Activated CD4-positive, alpha-beta T cell treated with anti-CD3 and anti-CD28 coated beads for 24 hours (primary cell): Measurements from ENCODE around the gene PRKRA.
"Not testable (repeated sequence)": the region's sequence is repeated elsewhere in the genome, so short reads cannot be mapped to it uniquely, and the experiment has no call there.

Experiments used
- DNase-seq, 2 donors: peaks; one replicate each; pipeline ENCODE4 v3.0.0-alpha.2; 2020; ENCODE audit warnings: low read depth in 2 of 2

PRKRA gene

DNA sequence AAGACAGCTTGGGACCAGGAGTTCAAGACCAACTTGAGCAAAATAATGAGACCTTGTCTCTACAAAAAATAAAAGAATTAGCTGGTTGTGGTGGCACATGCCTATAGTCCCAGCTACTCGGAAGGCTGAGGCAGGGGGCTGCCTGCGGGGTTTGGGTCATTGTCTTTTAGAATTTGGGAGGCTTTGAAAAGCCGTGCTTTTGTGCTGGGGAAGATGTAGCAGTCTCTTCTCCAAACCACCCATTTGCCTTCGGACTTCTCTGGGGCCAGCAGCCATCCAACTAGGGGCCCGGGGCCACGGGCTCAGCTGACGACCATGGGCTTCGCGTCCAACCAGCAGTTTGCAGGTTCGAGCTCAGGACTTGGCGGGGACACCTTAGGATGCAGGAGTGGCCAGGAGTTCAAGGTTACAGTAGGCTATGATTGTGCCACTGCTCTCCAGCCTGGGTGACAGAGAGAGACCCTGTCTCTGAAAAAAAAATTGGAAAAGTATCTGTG, 6.5 kb upstream of the PRKRA start:
- DNase-seq, result no peak

DNA sequence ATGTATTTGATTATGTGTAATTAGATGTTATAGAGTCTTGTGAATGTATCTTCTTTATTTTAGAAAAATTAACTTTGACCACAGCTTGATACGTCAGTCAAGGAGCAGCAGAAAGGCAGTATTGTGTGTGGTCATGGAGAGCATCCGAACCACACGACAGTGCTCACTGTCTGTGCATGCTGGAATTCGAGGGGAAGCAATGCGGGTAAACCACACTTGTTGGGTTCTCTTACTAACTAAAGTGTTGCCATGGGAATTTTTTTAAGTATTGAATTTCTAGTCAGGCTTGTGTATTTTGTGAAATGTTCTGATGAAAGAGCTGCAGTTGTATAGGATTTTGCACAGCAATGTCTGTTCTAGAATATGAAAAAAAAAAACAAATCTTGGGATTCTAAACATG, 5.0 kb upstream of the PRKRA start:
- DNase-seq, result no peak

DNA sequence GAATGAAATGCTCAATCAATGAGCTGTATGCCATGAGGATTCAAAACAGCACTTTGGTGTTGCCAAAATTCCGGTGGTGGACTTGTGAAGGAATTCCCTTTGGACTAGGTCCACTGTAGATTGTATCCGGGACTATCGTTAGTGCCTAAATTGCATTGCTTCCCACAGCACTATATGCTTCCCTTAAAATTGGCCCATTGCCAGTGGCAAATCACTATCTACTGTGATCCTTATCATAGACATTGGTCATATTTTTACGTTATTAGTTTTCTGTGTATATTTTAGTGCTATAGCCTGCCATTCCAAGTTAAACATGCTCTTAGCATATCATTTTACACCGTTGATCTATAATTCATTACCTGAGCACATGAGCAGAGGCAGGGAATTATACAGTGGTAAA, 1.9 kb upstream of the PRKRA start:
- DNase-seq, result no peak

DNA sequence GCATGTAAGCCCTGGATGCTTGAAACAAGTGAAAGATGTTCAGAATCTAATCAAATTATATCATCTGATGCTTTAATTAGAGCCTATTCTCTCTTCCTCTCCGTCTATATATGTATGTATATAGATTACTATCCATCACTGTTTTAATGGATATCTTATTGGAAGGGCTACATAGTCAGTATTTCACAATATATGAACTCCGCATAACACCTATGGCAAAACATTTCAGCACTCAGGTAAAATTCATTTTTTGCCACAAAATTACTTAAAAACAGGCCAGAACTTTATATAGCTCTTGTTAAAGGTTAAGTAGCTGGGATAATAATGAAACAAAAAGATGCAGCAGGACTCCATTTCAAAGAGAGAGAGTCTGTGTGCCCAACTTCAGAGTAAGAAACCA, 1.4 kb upstream of the PRKRA start:
- DNase-seq, result no peak

DNA sequence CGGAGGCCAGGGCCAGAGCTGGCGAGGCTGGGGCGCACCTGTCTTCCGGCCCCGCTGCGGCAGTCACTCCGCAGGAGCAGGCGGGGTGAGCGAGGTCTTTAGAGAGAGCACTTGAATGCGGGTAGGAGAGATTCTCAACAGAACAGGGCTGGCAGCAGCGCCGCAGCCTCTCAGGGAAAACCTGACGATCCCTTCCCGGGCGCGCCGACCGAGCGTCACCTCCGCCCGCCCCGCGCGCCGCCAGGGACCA, 526 bp downstream of the PRKRA start:
- peak in 1 of 2 donors; percentile 52 for DNase-seq

DNA sequence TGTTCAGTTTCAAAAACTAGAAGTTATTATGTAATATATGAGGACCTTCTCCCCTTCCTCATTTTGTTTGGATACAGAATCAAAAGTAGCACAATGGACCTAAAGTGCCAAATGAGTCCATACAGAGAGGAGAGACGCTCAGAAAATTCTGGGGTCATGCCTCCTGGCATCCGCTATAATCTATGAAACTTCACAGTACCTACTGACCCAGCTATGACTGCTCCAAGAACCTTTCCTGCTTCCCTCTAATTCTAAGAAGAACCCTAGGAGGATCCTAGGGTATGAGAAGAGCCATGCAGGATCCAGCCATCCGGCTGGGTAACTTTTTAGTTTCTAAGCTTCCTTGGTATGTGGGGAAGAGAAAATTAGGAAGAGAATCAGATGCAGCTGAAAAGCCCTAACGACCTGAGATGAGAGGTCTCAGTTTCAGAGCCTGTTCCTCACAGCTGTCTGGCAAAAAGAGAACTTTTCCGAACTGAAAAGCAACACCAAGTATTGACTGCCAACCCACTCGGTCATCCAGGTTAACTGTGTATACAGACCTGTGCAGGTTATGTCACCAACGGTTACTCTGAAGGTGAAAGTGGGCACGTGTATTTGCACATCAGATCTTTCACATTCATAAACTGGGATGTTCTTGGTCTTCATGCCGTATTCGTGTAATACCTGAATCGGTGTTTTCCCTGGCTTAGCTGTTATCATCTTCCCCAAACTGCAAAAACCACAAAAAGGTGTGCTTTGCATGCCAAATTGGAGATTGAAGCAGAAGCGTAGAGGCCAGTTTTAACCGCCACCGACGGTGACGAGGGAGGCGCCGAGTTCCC, 1.1 kb downstream of the PRKRA start:
- no peak for DNase-seq

DNA sequence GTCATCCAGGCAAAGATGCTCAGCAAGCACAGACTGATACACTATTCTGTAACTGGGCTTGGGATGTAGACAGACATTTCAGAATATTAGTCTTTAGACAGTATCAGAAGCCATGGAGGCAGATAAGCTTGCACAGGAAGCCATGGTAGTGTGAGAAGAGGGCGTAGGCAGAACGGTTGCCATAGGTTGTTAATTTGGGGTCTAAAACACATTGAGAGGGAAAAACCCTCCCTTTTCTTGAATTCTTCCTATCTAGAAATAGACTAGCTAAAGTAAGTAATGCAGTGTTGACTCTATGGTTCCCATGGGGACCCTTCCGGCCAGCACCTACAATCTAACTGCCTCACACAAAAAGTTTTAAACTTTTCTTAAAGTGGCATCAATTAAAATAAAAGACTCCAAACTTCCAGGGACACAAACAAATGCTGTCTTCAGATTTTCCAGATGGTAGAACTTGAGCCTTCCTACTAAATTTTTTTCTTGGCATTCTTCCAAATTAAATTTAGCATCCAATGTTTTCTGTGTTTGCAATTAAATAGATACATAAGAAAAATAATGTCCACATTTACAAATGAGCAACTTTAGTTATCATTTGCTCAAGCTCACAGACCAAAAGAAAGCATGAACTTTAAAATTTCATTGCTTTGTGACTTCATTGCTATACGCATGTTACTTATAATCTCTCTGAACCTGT, 1.9 kb downstream of the PRKRA start:
- DNase-seq, result no peak

DNA sequence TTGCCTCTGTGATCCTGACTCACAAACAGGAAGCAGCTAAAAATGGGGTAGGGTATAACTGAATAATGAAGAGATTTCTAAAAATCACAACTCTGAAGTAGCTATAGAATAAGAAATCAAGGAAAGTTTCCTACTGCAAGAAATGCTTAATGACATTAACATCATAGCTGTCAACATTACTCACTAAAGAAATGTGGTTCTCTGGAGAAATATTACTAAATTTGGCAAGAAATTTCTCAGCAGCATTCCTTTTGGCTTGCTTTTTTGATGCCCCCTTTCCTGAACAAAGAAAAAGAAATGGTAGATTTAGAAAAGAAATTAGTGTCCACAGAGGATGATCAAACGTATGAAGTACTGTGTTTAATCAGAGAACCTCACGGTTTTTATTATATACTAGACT, 9.5 kb downstream of the PRKRA start:
- no peak for DNase-seq

DNA sequence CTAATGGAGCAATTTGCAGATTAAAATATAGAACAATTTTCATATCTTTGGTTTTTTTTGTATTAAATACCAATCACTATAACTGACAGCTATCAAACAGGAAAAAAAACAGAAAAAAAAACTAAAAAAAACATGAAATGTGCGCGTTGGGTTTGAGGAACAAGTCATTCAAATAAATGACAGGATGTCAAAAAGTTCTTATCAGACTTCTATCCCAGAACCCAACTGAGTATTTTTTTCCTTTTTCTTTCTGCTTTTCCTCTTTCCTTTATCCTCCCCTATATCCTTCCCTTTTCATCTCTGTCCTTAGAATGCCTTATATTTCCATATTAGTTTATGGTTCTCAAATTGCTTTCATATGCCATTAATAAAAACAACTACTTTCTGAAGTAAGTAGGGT, 14.3 kb downstream of the PRKRA start:
- DNase-seq, result no peak

DNA sequence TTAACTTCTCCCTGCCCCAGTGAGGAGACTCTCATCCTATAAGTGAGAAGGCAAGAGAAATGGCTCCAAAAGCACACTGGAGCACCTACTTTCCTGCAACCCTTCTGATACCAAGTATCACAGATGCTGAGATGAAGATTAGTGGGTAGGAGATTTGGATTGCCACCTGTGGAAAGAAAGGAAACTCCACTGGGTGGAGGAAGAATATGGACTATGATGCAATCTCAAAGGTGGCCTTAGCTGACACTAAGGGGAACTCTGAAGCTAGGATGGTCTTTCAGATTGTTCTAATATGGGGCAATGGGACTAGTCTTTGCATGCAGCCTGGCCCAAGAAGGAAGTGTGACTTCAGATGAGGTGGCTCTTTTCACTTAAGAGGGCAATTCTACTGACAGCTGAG, 21.6 kb downstream of the PRKRA start:
- DNase-seq, result no peak

DNA sequence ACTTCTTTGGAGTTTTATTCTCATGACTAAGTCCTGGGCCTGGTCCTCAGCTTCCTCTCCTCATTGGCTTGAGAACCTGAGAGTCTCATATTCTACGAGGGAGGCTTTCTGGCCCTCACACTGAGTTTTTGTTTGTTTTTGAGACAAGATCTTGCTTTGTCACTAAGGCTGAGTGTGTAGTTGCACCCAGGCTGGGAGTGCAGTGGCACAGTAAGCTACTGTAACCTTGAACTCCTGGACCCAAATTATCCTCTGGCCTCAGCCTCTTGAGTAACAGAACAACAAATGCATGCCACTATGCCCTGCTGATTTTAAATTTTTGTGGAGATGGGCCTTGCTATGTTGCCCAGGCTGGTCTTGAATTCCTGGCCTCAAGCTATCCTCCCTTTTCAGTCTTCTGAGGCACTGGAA, 22.6 kb downstream of the PRKRA start:
- DNase-seq, result no peak

DNA sequence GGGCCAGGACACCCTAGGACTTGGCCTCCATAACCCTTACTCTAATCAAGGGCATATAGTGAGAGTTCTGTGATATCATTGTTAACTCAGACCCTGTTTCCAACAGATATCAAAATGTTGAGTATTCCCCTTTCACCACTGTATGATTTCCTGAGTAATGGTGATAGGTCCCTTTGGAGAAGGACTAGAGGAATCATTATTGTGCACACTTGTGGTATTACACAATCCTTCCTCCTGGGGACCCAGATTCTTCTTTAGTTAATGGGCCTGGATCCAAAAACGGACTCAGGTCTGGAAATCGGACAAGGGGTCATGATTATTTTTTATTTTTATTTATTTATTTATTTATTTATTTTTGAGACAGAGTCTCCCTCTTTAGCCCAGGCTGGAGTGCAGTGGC, 23.5 kb downstream of the PRKRA start:
- DNase-seq, result no peak

DNA sequence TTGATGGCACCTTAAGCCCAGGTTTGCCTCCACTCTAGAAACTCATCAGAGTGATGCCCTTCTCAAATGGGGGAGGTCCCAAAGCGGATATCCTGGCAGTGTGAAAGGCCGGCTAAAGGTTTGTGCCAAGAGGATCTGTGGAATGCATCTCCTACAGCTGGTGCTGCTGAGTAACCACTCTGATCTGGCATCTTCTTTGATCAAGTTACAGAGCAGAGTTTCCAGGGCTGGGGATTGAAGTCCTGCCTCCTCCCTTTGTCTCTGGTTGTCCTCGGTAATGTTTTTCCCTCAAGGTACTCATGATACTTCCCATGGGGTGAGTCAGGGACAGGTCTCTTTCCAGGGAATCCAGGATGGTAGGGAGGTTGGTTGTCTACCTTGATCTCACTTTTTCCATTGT, 24.6 kb downstream of the PRKRA start:
- no peak for DNase-seq

DNA sequence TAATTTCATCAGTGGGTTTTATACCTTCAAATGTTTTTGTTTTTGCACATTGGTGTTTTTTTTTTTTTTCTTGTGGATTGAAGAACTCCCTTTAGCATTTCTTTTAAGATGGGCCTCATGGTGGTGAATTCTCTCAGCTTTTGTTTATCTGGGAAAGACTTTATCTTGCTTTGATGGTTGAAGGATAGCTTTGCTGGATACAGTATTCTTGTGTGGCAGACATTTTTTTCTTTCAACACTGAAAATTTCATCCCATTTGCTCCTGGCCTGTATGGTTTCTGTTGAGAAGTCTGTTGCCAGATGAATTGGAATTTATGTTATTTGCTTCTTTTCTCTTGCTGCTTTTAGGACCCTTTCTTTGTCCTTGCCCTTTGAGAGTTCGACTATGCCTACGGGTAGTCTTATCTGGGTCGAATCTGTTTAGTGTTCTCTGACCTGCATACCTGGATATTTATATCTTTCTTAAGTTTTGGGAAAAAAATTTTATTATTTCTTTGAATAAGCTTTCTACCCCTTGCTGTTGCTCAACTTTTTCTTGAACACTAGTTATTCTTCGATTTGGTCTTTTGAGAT, 25.6 kb downstream of the PRKRA start:
- DNase-seq, result no peak

DNA sequence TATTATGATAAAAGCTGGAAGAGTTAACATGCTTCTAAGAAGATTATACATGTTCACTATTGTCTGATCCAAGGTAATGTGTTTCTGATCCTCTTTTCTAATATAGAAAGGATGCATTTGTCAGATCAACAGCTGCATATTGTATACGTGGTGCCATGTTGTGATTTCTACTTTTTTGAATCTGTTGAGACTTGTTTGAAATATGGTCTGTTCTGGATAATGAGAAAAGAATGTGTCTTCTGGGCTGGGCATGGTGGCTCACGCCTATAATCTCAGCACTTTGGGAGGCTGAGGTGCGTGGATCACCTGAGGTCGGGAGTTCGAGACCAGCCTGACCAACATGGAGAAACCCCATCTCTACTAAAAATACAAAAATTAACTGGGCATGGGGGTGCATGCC, 27.2 kb downstream of the PRKRA start:
- DNase-seq, result not testable (repeated sequence)

DNA sequence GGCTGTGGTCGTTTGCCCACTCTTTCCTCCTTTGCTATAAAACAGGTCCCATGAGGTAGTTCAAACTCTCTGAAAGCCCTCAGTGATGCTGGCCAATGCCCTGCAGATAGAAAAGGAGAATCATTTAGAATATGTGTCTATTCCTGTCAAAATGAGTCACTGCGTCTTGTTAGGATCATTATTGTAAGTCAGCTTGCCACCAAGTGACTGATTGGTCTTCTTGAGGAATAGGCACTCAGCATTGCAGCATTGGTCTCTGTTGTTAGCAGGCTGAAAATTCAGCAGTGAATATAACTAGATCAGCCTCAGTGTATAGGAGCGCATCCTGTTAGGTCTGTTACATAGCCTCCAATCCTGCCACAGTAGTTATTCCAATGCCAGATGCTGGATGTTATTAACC, 28.9 kb downstream of the PRKRA start:
- DNase-seq, result no peak

DNA sequence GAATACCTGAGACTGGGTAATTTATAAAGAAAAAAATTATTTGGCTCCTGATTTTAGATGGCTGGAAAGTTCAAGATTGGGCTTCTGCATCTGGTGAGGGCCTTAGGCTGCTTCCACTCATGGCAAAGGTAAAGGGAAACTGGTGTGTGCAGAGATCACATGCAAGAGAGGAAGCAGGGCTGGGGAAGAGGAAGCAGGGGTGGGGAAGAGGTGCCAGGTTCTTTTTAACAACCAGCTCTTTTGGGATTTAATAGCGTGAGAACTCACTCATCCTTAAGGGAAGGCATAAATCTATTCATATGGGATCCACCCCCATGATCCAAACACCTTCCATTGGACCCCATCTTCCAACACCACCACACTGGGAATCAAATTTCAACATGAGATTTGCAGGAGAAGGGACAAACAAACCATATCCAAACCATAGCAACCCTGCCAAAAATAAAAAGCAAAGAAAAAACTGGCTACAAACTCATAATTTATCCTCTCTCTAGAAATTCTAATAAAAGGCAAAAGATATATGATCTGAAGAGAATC, 30.4 kb downstream of the PRKRA start:
- DNase-seq, result no peak

DNA sequence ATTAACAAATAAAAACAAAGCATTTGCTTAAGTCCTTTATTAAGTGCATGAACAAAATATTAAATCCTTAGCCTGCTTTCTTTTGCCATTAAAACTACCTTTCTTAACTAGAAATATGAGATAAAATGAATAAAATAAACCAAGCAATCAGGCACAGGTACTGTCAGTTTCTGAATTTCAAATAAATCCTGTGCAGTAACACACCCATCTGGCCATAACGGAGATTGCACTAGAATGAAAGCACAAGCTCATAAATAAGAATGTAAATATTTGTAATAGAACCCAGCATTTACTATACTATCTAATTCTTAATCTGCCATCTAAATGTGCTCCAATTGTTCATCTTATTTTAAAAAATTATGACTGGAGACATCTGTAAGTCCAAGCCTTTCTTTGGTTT, 31.9 kb downstream of the PRKRA start:
- DNase-seq, result no peak

DNA sequence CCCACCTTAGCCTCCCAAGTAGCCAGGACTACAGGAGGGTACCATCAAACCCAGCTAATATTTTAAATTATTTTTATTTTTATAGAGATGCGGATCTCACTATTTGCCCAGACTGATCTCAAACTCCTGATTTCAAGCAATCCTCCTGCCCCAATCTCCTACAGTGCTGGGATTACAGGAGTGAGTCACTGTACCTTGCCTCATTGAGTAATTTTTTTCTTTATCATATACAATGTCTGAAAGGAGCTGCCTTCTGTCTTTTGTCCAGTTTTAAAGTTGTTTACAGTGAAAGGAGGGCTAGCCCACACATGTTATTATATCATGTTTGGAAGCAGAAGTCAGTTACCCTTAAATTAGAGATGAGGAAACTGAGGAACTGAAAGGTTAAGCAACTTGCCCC, 32.5 kb downstream of the PRKRA start:
- DNase-seq, result no peak

DNA sequence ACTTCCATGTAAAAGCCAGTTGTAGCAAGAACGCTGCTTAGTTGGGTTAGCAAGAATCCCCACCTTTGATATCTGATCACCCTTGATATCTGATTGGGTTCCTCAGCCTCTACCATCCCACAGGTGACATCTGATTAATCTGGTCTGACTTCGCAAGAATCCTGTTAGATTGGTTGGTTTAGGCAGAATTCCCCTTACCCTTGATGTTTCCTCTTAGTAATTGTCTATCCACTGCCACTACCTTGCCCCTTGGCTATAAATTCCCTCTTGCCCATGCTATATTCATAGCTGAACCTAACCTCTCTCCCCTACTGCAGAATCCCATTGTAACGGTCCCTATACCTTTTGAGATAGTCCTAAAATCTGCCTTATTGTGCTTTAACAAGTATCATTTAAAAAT, 33.1 kb downstream of the PRKRA start:
- no peak for DNase-seq

DNA sequence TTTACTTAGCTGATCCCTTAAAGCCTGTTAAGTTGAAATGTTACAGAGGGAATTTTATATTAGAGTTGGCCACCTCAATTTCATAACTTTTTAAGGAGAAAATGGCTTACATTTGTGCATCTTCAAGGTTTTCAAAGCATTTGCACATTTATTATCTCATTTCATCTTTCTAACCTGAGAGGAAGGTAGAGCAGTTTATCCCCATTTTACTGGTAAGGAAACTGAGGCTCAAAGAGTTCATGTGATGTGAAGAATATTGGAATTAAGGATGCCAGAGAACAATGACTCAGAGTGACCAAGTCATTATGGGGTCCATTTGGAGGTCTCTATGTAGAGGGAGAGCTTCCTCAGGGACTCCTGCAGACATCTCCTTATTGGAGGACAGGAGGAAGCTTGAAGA, 35.0 kb downstream of the PRKRA start:
- DNase-seq, result no peak

DNA sequence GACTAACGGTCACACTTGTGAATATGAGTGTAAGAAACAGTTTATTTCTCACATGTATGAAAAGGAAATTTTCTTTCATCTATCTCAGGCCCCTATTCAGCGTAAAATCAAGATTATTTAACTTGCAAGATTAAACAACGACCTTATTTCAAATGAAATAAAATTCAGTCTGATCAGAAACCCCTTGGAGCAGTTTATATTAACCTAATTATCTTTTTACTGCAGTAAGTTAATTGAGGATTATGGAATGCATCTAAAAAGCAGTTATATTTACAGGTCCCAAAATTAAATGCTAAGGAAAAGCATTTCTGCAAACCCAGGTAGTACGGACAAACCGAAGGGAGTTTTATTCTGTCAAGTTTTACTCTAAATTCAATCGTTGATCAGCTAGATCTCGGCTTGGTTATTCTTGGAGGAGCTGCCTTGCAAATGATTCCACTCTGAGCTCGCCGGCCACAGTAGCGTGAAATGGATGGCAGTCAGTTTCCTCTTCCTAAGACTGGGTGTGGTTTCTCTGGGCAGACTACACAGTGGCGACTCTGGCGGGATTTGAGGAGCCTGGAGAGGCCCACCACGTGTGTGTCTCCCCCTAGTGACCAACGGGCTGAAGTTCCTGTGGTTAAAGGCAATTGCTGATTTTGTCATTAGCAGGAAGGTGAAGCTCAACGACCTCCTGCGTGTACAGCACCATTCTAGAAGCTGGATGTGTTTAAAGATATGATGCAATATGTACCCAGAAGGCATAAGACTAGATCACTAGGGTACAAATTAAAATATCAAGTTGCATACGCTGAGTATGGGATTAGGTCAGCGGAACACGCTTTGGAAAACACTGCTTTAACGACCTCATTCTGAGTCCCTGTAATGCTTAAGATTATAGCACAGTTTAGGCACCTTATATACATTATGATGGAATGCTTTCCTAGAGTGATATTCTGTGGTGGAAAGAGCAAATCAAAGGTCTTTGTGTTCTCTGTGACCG, 36.4 kb downstream of the PRKRA start:
- peak; percentile 66 to 68 for DNase-seq
